HG03520 (cell line): ENCODE data around the gene MAB21L4.

ENCODE experiments used
- ATAC-seq: cut with Tn5 transposase; IDR thresholded peaks from one replicate; pipeline ENCODE4 v1.9.1; 2021; ENCODE audit warnings: mild to moderate bottlenecking, moderate library complexity; ENCODE audit not compliant: unreplicated experiment

The MAB21L4 gene

DNA sequence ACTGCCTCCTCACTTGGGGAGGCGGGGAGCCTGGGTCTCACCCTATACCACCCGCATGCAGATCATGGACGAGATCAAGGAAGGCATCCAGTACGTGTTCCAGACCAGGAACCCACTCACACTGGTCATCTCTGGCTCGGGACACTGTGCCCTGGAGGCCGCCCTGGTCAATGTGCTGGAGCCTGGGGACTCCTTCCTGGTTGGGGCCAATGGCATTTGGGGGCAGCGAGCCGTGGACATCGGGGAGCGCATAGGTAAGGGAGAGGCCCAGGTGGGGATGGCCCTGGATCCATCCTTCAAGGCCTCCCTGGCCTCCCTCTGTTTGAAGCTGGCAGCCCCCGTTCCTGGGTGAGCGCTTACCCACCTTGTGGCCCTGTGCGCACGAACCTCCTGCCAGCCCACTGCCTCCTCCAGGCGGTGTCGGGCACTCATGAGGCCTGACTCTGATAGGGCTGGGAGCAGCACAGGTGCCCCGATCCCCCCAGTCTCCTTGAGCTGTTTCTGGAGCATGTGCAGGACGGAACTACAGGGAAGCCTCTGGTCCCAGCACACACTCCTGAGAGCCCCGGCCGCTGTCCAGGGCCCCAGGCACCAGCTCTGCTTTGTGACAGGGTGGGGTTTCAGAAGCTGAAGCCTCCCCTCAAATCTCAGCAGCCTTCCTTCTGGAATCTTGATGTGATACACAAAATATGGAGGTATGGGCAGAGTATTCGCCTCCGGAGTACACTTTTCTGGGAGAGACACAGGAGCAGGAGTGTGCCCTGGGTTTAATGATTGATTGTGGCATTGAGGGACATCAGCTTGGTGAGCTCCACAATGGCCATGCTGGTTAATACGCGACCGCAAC, 26.6 kb downstream of the MAB21L4 start:
- no peak for ATAC-seq

DNA sequence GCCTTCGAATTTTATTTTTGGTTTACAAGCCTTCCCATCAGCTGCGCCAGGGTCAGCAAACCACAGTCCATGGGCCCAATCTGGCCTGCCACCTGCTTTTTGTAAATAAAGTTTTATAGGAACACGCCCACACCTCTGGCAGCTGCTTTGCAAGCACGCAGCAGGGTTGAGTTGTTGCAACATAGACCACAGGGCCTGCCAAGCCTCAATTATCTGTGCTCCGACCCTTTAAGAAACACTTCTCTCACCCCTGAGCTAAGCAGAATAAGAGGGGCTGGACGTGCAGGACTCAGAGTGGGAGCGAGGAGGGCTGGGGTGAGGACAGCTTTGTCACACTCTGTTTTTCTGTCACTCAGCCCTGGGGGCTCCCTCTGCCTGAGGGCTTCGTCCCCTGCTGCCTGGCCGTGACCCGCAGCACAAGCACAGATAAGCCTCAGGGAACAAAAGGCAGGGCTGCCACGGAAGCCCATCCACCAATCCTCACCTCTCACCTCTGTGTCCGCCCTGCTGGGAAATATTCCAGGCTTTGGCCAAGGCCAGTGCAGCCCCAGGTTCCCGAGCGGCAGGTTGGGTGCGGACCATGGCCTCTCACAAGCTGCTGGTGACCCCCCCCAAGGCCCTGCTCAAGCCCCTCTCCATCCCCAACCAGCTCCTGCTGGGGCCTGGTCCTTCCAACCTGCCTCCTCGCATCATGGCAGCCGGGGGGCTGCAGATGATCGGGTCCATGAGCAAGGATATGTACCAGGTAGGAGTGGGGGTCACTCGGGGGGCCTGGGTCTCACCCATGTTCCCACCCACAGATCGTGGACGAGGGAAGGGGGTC, 27.5 kb downstream of the MAB21L4 start, which contains the start of gene AGXT:
Gene AGXT (plus strand): TSS at position 539 of the 823 bp plus-strand sequence. CDS start 42 bp downstream, at position 581.
- no peak for ATAC-seq

DNA sequence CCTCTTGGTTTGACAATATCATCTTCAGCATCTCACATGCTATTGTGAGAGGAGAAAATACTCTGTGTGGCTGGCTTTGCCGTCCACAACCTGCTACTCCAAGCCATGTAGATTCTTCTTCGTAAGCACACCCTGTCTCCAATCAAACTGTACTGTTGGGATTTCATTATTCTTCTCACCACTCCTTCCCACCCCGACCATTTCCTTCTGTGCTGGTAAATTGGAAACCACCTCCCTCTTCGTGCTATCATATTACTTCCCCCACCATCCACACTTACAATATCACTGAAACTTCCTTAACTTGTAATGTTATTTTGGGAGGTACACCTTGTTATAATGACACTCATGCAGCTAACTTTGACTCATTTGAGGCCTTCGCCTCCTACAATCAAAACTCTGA, 30.6 kb downstream of the MAB21L4 start:
- no peak for ATAC-seq

DNA sequence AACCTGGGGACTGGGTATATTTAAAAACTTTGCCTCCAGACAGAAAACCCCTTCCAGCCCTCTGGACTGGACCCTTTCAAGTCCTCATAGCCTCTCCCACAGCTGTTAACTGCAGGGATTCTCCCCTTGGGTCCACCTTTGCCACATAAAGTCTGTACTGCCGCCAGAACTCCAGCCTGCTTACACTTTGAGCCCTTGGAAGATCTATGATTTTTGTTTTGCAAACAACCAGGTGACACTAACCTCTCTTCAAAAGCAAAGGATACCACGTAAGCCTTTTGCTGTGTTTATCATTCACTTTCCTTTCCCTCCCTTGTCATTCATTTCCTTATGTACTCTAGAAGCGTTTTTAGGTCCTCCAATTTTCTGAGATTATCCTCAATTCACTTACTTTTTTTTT, 31.5 kb downstream of the MAB21L4 start:
- no peak for ATAC-seq

DNA sequence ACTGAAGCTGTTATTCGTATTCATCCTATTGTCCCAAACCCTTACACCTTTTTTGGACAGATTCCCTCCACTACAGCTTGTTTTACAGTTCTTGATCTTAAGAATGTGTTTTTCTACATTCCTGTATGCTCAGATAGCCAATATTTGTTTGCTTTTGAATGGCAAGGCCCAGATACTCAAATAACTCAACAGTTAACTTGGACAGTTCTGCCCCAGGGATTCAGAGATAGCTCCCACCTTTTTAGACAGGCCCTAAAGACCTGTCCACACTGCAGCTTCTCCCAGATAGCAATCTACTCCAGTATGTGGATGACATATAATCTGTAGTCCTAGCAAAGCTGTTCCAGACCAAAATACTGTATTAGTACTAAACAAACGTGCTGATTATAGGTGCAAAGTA, 34.4 kb downstream of the MAB21L4 start:
- ATAC-seq, result no peak

DNA sequence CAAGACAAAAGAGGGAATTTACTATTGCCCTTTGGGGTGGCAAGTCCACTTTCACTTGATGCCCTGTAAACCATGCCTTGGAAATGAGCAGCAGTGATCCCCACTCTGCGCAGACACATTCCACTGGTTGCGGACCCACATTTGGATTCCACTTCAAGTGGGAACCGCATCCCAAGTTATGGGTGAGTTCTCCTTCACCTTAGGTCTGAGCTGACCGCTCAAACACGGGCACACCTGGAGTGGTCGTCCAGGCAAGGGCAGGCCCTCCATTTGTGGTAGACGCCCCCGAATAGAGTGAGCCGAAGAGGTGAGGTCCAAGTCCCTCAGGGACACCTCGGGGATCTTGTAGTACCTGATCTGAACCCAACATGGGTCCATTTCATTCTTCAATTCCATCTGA, 37.1 kb downstream of the MAB21L4 start:
- ATAC-seq, result no peak

DNA sequence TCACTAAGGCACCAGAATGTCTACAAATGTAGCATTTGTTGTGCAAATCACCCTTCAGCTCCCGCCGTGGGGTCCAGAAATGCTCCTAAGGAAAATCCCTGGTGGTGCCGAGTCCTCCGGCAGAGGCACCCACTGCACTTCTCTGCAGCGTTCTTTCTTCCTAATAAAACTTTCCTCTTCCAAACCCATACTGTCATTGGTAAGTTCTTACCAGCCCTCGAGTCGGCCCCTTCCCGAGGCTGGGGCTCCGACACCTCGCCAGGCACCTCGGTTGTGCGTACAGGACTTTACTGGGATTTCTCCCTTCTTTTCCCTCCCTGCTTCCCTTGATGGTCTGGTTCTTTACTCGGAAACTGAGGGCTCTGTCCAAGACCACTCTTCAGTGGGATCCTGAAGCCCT, 37.6 kb downstream of the MAB21L4 start:
- no peak for ATAC-seq

DNA sequence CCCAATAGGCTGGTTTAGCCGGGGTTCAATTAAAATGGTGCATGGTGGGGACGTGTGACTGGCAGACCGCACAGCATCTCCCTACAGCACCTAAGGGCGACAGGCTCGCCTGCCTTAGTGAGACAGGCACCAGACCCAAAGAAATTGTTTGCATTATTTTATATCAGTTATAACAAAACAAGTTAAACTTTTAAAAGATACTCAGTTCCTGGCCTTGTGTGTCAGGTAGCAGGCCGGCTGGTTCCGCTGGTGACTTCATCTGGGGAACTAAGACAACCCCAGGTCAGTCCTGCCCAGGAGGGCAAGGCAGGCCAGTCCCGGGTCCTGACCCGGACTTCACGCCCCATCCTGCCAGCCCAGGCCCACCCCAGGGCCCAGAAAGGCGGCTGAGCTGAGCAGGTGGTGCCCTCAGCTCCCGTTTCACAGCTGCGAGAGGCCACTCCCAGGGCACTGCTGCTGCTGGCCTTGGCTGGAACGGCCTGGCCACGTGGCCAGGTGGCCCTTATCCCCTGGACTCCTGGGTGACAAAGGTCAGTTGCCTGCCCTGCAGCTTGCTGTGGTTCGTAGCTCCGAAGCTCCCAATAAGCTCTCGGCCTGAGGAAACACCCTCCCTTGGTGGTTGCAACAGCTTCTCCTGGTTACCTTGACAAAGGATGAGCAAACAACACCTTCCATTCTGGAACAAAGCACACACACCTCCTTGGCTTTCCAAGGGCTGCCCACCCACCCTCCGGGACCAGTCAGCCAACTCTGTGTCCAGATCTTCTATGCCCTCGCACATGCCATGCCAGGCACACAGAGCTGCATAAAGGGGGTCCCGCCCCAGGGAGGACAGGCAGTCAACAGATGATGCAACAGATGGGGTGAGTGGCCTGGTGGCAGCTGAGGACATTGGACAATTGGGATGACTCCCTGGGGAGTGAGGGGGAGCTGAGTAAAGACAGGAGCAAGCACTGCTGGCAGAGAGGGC, 38.6 kb downstream of the MAB21L4 start:
- no peak for ATAC-seq

DNA sequence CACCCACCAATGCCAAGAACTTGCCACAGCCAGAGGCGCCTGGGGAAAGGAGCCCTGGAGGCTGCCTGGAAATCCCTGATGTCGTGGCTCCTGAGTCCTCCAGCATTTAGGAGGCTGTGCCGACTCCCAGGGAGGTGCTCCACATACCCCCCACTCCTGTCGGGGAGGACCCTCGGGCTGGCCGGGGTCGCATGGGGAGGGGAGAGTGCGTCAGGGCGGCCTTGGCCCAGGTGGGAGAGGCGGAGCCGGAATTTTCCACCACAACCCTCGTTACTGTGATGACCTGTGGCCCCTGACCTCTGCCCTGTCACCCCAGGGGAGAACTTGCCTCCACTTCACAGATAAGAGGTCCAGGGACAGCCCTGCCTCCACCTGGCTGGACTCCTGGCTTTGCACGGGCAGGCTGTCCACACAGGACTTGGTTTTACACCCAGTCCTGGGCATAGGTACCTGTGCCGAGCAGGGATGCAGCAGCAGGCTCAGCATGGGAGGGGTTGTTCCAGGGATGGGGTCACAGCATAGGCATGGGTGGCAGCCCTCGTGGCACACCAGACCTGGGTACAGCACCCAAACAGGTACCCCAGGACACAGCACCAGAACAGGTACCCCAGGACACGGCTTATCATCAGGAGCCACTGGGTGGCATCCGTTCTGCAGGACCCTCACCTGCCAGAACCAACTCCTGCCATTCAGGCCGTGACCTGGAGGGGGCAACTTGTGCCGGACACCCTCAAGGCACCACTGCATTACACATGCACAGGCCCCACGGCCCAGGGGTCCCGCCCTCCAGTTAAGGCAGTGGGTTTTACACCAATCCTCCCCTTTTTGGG, 39.6 kb downstream of the MAB21L4 start:
- no peak for ATAC-seq

DNA sequence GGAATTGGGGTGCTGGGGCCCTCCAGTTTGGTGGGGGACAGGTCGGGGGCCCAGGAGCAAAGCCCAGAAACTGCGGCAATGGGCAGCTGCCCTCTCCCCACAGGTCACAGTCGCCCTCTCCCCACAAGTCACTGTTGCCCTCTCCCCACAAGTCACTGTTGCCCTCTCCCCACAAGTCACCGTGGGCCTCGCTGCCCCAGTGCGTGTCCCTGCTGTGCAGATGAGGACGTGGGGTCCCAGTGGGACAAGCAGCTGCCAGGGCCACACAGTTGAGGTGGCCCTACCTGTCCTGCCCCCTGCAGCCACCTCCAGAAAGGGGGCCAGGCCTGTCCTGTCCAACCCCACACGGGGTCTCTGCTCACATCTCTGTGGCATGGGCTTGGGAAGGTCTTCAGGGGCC, 40.3 kb downstream of the MAB21L4 start:
- no peak for ATAC-seq

DNA sequence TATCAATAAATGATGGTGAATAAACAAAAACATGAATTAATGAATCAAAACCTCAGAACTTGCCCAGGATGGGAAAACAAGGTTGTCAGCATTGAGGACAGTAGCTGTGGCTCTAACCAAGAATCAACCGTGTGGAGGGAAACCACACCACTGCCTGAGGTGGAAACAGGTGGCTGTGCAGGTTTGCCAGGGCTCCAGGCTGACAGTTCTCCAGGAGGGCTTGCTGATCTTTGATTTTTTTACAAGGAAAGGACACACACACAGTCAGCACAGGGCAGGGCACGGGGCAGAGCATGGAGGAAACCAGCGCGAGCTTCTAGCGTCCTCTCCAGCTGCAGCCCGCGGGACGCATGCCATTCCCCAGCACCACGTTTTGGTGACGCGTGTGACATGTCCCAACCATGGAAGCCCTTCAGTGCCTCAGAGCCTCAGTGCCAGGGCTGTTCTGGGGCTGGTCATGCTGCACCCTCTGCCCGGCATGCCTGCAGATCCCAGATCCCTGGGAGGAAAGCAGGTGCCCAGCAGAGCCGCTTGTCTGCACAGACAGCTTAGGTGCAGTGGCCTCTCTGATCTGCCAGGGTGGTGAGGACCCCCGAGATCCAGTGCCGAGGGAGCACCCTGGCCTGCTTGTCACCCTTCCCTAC, 43.2 kb downstream of the MAB21L4 start:
- ATAC-seq, result no peak

DNA sequence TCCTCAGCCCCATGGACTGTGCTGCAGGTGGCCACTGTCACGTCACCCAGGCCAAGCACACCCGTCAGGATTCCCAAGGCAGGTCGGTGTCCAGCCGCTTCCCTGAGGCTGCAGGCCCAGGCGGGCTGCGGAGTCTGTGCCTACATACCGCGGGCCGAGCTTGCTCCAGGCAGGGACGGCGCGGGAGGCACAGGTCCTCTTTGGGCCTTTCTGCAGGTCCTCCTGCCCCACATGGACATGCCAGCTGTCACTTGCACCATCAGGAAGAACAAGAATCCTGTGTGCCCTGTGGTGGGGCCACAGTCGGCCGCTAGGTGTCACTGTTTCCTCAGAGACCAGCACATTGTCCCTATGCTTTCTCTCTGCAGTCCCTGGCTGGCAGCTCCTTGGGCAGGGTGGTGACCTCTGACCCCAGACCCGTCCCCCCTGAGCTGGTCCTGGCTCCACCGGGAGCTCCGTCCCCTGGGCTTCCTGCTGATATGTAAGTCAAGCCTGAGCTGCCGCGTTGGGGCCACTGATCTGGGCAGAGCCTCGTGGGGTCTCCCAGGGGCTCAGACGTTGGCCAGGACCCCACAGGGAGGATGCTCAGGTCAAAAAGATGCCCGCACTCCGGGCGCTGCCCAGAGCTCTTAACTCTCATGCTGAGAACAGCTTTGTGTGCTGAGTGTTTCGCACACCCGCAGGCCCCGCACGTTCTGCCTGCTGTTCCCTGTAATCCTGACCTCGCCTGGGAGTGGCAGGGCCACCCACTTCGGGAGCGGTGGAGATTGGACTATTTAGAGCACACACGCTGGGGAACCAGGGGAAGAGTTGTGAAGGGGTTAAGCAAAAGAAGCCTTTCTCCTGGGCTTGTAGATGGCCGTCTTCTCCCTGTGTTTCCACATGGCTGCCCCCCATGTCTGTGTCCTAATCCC, 44.6 kb downstream of the MAB21L4 start:
- ATAC-seq, result no peak

DNA sequence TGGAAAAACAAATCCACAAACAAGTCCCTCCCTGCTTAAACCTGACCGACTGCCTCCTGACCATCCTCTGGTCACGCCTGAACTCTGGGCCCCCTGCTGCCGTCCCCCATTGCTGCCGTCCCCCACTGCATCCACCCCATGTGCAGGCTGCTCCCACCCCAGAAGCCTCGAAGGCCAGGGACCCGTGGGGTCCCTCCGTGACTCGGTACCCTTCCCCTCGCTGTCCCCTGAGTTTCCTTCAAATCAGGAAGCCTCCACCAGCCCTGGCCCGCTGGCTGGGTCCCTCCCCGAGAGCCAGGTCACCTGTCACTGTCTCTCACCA, 45.2 kb downstream of the MAB21L4 start:
- no peak for ATAC-seq

DNA sequence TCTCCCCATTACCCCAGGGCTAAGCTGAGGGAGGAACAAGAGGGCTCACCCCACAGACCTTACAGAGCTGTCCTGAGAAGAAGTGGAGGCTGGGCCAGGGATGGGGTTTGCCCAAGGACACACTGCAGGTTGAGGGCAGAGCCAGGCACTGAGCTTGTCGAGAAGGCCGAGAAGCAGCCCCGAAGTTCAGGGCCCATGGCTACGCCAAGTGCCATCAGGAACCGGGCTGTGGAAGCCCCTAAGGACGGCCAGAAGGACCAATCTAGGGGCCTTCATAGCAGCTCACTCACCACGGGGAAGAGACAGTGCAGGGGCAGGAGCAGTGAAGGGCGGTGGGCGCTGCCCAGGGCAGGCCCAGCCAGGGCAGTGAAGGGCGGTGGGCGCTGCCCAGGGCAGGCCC, 45.9 kb downstream of the MAB21L4 start:
- ATAC-seq, result no peak

DNA sequence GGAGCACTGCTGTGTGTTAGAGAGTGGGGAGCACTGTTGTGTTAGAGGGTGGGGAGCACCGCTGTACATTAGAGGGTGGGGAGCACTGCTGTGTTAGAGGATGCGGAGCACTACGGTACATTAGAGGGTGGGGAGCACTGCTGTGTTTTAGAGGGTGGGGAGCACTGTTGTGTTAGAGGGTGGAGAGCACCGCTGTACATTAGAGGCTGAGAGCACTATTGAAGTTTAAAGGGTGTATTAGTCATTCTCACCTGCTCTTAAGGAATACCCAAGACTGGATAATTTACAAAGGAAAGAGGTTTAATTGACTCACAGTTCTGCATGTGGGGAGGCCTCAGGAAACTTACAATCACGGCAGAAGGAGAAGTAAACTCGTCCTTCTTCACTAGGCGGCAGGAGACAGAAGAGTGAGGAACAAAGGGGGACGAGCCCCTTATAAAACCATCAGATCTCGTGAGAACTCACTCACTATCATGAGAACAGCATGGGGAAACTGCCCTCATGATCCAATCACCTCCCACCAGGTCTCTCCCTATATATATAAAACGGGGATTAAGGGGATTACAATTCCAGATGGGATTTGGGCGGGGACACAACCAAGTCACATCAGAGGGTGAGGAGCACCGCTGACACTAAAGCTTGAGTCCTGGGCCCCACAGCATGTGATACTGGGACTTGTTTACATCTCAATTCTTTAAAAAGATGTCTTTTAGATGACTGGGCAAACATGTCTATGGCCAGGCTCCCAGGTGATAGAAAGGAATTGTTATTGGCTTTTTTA, 46.9 kb downstream of the MAB21L4 start:
- ATAC-seq, result no peak

DNA sequence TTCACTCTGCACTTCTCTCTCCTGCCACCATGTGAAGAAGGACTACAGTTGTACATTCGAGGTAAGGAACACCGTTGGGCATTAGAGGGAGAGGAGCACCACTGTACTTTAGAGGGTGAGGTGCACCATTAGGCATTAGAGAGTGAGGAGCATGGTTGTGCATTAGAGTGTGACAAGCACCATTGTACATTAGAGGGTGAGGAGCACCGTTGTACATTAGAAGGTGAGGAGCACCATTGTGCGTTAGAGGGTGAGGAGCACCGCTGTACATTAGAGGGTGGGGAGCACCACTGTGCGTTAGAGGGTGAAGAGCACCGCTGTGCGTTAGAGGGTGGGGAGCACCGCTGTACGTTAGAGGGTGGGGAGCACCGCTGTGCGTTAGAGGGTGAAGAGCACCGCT, 48.1 kb downstream of the MAB21L4 start:
- ATAC-seq, result no peak

DNA sequence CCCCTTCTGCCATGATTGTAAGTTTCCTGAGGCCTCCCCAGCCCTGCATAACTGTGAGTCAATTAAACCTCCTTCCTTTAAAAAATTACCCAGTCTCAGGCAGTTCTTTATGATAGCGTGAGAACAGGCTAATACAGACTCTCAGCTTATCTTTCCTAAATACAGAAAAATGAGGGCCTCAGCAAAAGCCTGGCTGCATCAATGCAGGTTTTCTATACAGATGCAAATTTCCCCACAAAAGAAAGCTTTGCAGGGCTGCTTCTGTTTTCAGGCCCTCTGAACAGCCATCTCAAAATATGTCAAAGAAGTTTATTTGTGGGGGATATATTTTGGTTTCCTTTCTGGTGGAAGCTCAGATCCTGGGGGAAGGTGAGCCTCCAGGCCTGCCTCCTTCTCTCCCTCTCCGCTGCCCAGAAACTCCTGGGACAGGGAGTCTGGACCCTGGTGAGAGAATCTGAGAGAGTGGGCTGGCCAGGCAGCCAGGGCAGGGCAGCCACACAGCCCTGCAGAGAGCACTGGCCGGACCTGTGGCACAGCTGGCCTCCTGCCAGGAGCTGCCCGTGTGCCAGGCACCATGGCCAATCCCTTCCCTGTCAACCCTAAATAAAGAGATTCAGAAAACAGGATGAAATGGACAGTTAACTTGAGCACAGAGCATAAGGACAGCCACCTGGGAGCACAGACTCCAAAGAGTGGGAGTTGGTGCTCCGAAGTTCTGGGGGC, 48.9 kb downstream of the MAB21L4 start:
- ATAC-seq, result no peak
